RWPE1 (cell line): ENCODE results near the gene TANC1.
"Not testable (repeated sequence)": the region's sequence is repeated elsewhere in the genome, so short reads cannot be mapped to it uniquely, and the experiment has no call there.

ENCODE experiments used
- CTCF ChIA-PET: fragments of 350-600 bp; sonication (Branson Sonifier 250); formaldehyde crosslinking; extraction: SDS; loops from one replicate; lab custom pipeline; 2021; lab: Yijun Ruan, JAX
- POLR2A ChIA-PET: fragments of 400-600 bp; formaldehyde crosslinking; extraction: SDS; loops from one replicate; lab custom pipeline; 2020; ENCODE audit warnings: antibody characterized with exemption; ENCODE audit not compliant: low non-redundant PET; lab: Yijun Ruan, JAX
- DNase-seq: peaks from one replicate; pipeline ENCODE4 v3.0.0; 2012; ENCODE audit warnings: low spot score
- H3K27ac ChIP-seq: fragments of 450-650 bp; 2 replicates; pipeline ENCODE4 v1.5.1; 2017
- CTCF ChIP-seq: fragments of 450-650 bp; conservative IDR thresholded peaks from 2 replicates; pipeline ENCODE4 v1.5.1; 2017; ENCODE audit warnings: low read depth, mild to moderate bottlenecking

The TANC1 gene

GRCh38 chr2:159091976-159092375, 123.5 kb downstream of the TANC1 start:
- no peak overlapping the region for H3K27ac ChIP-seq
- TF ChIP-seq CTCF, result no peak
- ChIA-PET CTCF (interaction anchor here (0.6 kb wide), 2 partner anchors 161 to 1078 kb away, joined by 4 to 5 read pairs; no protein-coding TSS in a partner anchor), POLR2A (no interaction called here)
- DNase-seq, result no peak

- TF ChIP-seq CTCF, result no peak
- CTCF ChIA-PET, result interaction anchor here (0.6 kb wide), 2 partner anchors 60 to 264 kb away, joined by 3 to 4 read pairs; no protein-coding TSS in a partner anchor
Measured at GRCh38 chr2:159093497-159093896, 125.1 kb downstream of the TANC1 start.

GRCh38 chr2:159094173-159094737, 125.8 kb downstream of the TANC1 start:
- no peak for DNase-seq
- ChIA-PET POLR2A (no interaction called here), CTCF (interaction anchor here (0.6 kb wide), 2 partner anchors 61 to 196 kb away, joined by 4 read pairs; no protein-coding TSS in a partner anchor)
- no peak for TF ChIP-seq CTCF
- H3K27ac ChIP-seq, result peak overlapping the region; percentile 5; the same call in 1 of the 2 replicates

More at GRCh38 chr2:159093497-159093896, 125.1 kb downstream of the TANC1 start:
- no peak for DNase-seq
- no peak overlapping the region for H3K27ac ChIP-seq
- POLR2A ChIA-PET, result no interaction called here

GRCh38 chr2:159095813-159096212, 127.4 kb downstream of the TANC1 start:
- ChIA-PET POLR2A (no interaction called here), CTCF (interaction anchor here (1.1 kb wide), 1 partner anchor 9 kb away, joined by 4 read pairs; no protein-coding TSS in a partner anchor)
- no peak for TF ChIP-seq CTCF
- no peak for DNase-seq
- no peak overlapping the region for H3K27ac ChIP-seq

- CTCF ChIA-PET, result interaction anchor here (1.1 kb wide), 1 partner anchor 10 kb away, joined by 4 read pairs; no protein-coding TSS in a partner anchor
- H3K27ac ChIP-seq, POLR2A ChIA-PET: not testable (repeated sequence)
Measured at GRCh38 chr2:159096302-159096855, 127.9 kb downstream of the TANC1 start.

GRCh38 chr2:159096901-159097300, 128.5 kb downstream of the TANC1 start:
- no peak overlapping the region for H3K27ac ChIP-seq
- POLR2A ChIA-PET, result no interaction called here
- CTCF ChIA-PET, result interaction anchor here (1.1 kb wide), 1 partner anchor 10 kb away, joined by 4 read pairs; no protein-coding TSS in a partner anchor
- DNase-seq, result no peak
- no peak for TF ChIP-seq CTCF

More at GRCh38 chr2:159096302-159096855, 127.9 kb downstream of the TANC1 start:
- DNase-seq, result not testable (repeated sequence)

GRCh38 chr2:159098361-159098760, 129.9 kb downstream of the TANC1 start:
- ChIA-PET CTCF (no interaction called here), POLR2A (no interaction called here)
- DNase-seq, result no peak
- no peak for TF ChIP-seq CTCF
- H3K27ac ChIP-seq, result no peak overlapping the region
